WERI-Rb-1 (cell line): ENCODE results near the gene OMD.
A peak's percentile ranks its signal among the peaks of the same experiment; 100 is the strongest.

ENCODE experiments used
- DNase-seq: peaks from one replicate; pipeline ENCODE4 v3.0.0-alpha.2; 2020
- H3K27ac ChIP-seq: fragments of 250-450 bp; sonication (Bioruptor Pico); 2 replicates; pipeline ENCODE4 v1.5.1; 2020; ENCODE audit warnings: mild to moderate bottlenecking, moderate library complexity
- H3K27me3 ChIP-seq: fragments of 250-450 bp; sonication (Bioruptor Pico); 2 replicates; pipeline ENCODE4 v1.5.1; 2021; ENCODE audit warnings: mild to moderate bottlenecking, low read depth, moderate library complexity; ENCODE audit not compliant: insufficient read depth, severe bottlenecking
- H3K36me3 ChIP-seq: fragments of 250-450 bp; sonication (Bioruptor Pico); 2 replicates; pipeline ENCODE4 v1.5.1; 2020; ENCODE audit warnings: mild to moderate bottlenecking, moderate library complexity
- H3K4me3 ChIP-seq: 2 replicates; pipeline ENCODE4 v1.5.1; 2011; ENCODE audit warnings: low read depth, mild to moderate bottlenecking, control low read depth, low read length
- H3K9me3 ChIP-seq: fragments of 250-450 bp; sonication (Bioruptor Pico); 2 replicates; pipeline ENCODE4 v1.5.1; 2021; ENCODE audit warnings: mild to moderate bottlenecking, moderate library complexity; ENCODE audit not compliant: severe bottlenecking
- CTCF ChIP-seq: IDR thresholded peaks from 2 replicates; pipeline ENCODE4 v1.5.1; 2011; ENCODE audit warnings: low read depth, mild to moderate bottlenecking, control low read depth, inconsistent platforms, low read length

OMD gene

GRCh38 chr9:92457576-92457975 is 33.3 kb upstream of the OMD start:
- no peak for TF ChIP-seq CTCF
- Histone ChIP-seq H3K9me3 (no peaks in the 10 kb centered on the region), H3K36me3 (no peaks in the 10 kb centered on the region), H3K4me3 (no peak overlapping the region), H3K27me3 (no peaks in the 10 kb centered on the region), H3K27ac (no peak overlapping the region)
- no peak for DNase-seq

DNA sequence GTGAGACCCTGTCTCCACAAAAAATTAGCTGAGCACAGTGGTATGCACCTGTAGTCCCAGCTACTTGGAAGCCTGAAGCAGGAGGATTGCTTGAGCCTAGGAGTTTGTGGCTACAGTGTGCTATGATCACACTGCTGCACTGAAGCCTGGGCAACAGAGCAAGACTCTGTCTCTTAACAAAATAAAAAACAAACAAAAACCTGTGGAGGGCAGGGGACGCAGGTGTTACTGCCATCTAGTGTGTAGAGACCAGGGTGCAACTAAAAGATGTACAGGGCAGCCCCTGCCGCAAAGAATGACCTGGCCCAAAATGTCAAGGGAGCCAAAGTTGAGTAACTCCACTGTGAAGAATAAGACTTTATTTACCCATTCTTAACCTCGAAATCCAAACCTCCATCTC is 30.9 kb upstream of the OMD start:
- Histone ChIP-seq H3K36me3 (no peaks in the 10 kb centered on the region), H3K9me3 (no peaks in the 10 kb centered on the region), H3K27ac (no peak overlapping the region), H3K4me3 (no peak overlapping the region), H3K27me3 (no peaks in the 10 kb centered on the region)
- TF ChIP-seq CTCF = peak; percentile 42; the same call in 1 of the 2 replicates
- no peak for DNase-seq

DNA sequence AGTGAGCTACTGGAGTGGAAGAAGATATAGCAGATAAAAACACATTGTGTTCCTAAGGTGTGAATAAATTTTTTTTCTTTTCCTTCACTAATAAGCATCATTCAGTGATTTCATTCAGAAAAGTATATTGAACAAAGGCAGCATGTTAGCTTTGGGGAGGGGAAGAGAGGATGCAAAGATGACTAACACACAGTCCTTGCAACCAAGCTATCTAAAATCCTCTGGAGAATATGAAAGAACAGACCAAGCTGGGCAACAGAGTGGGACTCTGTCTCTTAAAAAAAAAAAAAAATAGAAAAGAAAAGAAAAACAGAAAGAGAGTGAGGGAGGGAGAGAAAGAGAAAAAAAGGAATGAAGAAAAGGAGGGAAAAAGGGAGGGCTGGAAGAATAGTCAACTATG is 22.3 kb upstream of the OMD start:
- Histone ChIP-seq H3K4me3 (no peak overlapping the region), H3K36me3 (no peaks in the 10 kb centered on the region), H3K27me3 (no peaks in the 10 kb centered on the region), H3K27ac (no peak overlapping the region), H3K9me3 (no peaks in the 10 kb centered on the region)
- no peak for TF ChIP-seq CTCF
- no peak for DNase-seq

- Histone ChIP-seq H3K9me3 (no peaks in the 10 kb centered on the region), H3K27me3 (no peaks in the 10 kb centered on the region), H3K27ac (no peak overlapping the region; the same call in 1 of the 2 replicates), H3K4me3 (no peak overlapping the region), H3K36me3 (no peaks in the 10 kb centered on the region)
- TF ChIP-seq CTCF = no peak
- peak; percentile 58 for DNase-seq
Observed at GRCh38 chr9:92444841-92445240, 20.6 kb upstream of the OMD start.

GRCh38 chr9:92440751-92441046 is 16.4 kb upstream of the OMD start:
- Histone ChIP-seq H3K36me3 (no peaks in the 10 kb centered on the region), H3K27me3 (no peaks in the 10 kb centered on the region), H3K27ac (no peak overlapping the region), H3K9me3 (no peaks in the 10 kb centered on the region), H3K4me3 (no peak overlapping the region)
- no peak for DNase-seq
- TF ChIP-seq CTCF = no peak

DNA sequence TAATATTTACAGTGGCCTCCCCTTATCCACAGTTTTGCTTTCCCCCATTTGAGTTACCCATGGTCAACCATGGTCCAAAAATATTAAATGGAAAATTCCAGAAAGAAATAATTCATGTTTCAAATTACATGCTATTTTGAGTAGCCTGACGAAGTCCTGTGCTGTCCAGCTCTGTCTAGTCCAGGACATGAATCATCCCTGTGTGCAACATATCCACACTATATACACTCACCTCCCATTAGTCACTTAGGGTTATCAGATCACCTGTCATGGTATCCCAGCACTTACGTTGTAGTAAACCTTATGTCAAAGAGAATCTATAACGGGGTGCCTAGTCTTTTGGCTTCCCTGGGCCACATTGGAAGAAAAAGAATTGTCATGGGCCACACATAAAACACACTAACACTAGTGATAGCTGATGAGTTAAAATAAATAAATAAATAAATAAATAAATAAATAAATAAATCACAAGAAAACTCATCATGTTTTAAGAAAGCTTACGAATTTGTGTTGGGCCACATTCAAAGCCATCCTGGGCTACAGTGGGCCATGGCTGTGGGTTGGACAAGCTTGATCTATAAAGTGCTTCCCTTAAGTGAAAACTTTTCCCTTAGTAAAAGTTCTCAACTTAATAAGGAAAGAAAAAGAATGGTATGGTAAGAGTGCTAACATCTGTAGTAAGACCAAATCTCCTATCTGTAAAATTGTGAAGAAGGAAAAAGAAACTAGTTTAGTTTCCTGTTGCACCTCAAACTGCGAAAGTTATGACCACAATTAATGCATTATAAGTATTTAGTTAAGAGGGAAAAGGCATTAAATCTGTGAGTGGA is 15.9 kb upstream of the OMD start:
- DNase-seq = no peak
- TF ChIP-seq CTCF = no peak

More for the DNA sequence above, 15.9 kb upstream of the OMD start:
- no peaks in the 10 kb centered on the region for H3K9me3 ChIP-seq
- H3K27ac ChIP-seq = no peak overlapping the region
- H3K36me3 ChIP-seq = no peaks in the 10 kb centered on the region
- H3K4me3 ChIP-seq = no peak overlapping the region
- H3K27me3 ChIP-seq = no peaks in the 10 kb centered on the region
